ENCODE measurements around the gene MATN4.

DNA sequence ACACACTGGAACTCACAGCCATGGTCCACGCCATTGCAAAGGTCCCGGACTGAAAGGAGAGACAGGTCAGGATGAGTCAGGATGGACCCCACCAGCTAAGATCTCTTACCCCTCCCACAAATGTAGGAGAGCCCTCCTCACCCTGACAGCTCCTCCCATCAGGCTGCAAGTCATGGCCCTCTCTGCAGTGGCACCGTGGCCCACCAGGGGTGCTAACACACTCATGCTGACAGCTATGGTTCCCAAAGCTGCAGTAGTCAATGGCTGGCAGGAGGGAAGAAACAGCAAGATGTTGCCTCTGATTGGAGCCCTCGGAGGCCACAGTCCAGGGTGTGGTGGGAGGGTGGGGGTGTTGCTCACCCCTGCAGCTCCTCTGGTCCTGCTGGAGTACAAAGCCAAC is 7.1 kb downstream of the MATN4 start:
- TF ChIP-seq, protein P1, sequence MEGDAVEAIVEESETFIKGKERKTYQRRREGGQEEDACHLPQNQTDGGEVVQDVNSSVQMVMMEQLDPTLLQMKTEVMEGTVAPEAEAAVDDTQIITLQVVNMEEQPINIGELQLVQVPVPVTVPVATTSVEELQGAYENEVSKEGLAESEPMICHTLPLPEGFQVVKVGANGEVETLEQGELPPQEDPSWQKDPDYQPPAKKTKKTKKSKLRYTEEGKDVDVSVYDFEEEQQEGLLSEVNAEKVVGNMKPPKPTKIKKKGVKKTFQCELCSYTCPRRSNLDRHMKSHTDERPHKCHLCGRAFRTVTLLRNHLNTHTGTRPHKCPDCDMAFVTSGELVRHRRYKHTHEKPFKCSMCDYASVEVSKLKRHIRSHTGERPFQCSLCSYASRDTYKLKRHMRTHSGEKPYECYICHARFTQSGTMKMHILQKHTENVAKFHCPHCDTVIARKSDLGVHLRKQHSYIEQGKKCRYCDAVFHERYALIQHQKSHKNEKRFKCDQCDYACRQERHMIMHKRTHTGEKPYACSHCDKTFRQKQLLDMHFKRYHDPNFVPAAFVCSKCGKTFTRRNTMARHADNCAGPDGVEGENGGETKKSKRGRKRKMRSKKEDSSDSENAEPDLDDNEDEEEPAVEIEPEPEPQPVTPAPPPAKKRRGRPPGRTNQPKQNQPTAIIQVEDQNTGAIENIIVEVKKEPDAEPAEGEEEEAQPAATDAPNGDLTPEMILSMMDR (IDR thresholded peaks at IDR 0.05): peak in 5 of 12 donors; percentile 10 to 29 (median 15)
- no peak for TF ChIP-seq POLR2A (IDR thresholded peaks at IDR 0.05)
